Ovary (tissue), 9 donors: Measurements from ENCODE around the gene CACNG5. TPM values are rescaled to one million over a fixed set of nuclear protein-coding genes. Genes with fewer than 3 reads are reported as not detected.

Experiments used
- DNase-seq, 5 donors: peaks; one replicate each; pipeline ENCODE4 v3.0.0-alpha.2; 2019 to 2020
- H3K27ac ChIP-seq, 2 donors: fragments of 200-600 bp; one replicate each; pipeline versions ENCODE4 v1.5.1 to v1.8.0; 2019 to 2022
- H3K27me3 ChIP-seq: fragments of 200-600 bp; one replicate; pipeline ENCODE4 v1.8.0; 2022
- H3K36me3 ChIP-seq: fragments of 200-600 bp; sonication (generic); one replicate; pipeline ENCODE4 v1.5.1; 2019
- H3K4me1 ChIP-seq: one replicate; pipeline ENCODE4 v1.8.1; 2013; ENCODE audit warnings: mild to moderate bottlenecking, moderate library complexity; ENCODE audit not compliant: insufficient read depth
- H3K4me3 ChIP-seq: fragments of 200-600 bp; sonication (generic); one replicate; pipeline ENCODE4 v1.5.1; 2017
- H3K9me3 ChIP-seq, 2 donors: fragments of 200-600 bp in 1 of 2; sonication (generic) in 1 of 2; one replicate each; pipeline versions ENCODE4 v1.5.1 to v1.8.1; 2013 to 2019; ENCODE audit warnings: mild to moderate bottlenecking in 1 of 2, moderate library complexity in 1 of 2
- EP300 ChIP-seq: sonication (generic); formaldehyde crosslinking; IDR thresholded peaks from one replicate; pipeline ENCODE4 v1.6.1; 2017; ENCODE audit warnings: antibody characterized with exemption
- POLR2A ChIP-seq: fragments of 450-650 bp; IDR thresholded peaks from one replicate; pipeline ENCODE4 v1.6.1; 2017; ENCODE audit warnings: antibody characterized with exemption, mild to moderate bottlenecking, moderate library complexity
- WGBS, 3 donors: extraction: QIAGEN DNeasy Blood & Tissue Kit in 1 of 3; methylation state at CpG; one replicate each; pipeline versions ENCODE4 v1.1.5 to v1.1.7; 2013 to 2017; 5-methylcytosine and 5-hydroxymethylcytosine counted together
- intact Hi-C, 4 donors: fragments of 100-400 bp; cut with DNase I; formaldehyde crosslinking; loops; one replicate each; pipeline versions ENCODE4 v1.11.0 to v1.15.1; 2022 to 2023
- polyA plus RNA-seq, 2 donors: library from polyadenylated mRNA; stranded (reverse); fragments of 200-250 nt in 1 of 2; fragments of 350-450 nt in 1 of 2; fragmentation: Illumina TruSeq in 1 of 2; extraction: RNeasy Lipid Tissue Mini Kit (QIAGEN cat#74804) in 1 of 2; gene quantifications; one replicate each; pipeline ENCODE4 v1.2.3, GENCODE V29; 2013 to 2014
- total RNA-seq, 7 donors: library from RNA; depleted of rRNA in 2 of 7; stranded (reverse); fragments of >200 nt in 2 of 7; fragmentation: NEBNext Ultra II Directional in 3 of 7; extraction: Animal tissue kit (Norgen Biotek cat#: 25700) in 3 of 7; gene quantifications; one replicate each; pipeline versions ENCODE4 v1.1.0 to v1.2.4, GENCODE V29; 2016 to 2023
- TF ChIP-seq, protein P1 (sequence below), 3 donors: fragments of 450-650 bp in 2 of 3; fragments of 200-600 bp in 1 of 3; IDR thresholded peaks; one replicate each; pipeline versions ENCODE4 v1.5.1 to v1.8.0; 2016 to 2022; ENCODE audit warnings: antibody characterized with exemption in 3 of 3, mild to moderate bottlenecking in 1 of 3
- donor health status: DM: no; HTN: no; CAD: no; lungs with moderate emphysema.
- donor health status: DM: no; HTN: no; CAD: no.
- donor health status: Bipolar disorder and iron deficiency.
- donor health status: DM: yes; HTN: yes; CAD: no.
- donor health status: DM: no; HTN: no; CAD: no.
- donor health status: DM: yes; HTN: yes; CAD: no.

Gene CACNG5
- total and polyA plus RNA-seq, 9 donors = not detected

DNA sequence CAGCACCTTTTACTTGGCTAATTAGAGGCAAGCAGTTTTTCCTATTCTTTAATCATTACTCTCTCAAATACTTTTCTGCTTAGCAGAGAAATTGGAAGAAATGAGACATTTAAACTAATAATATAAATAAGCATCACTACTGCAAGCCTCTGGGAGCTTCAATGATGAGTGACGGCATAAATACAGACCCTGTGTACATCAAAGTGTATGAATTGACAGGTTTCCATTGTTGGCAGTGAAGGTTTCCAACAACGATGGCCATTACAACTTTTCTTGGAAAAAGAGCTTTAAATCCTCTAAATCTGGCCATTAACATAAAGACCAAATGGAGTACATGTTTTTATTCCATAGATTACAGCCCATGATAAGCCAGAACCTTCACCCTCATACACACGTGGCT lies 39.4 kb upstream of the CACNG5 start:
- intact Hi-C loops = no loop called here
- 89 to 90% (median 90%) methylated on average over 3 of the region's 3 CpGs for WGBS, 3 donors

GRCh38 chr17:66799849-66800537 lies 34.9 kb upstream of the CACNG5 start:
- H3K4me3 ChIP-seq = no peak overlapping the region
- no peaks in the 10 kb centered on the region for H3K4me1 ChIP-seq
- TF ChIP-seq EP300 = no peak
- TF ChIP-seq POLR2A = no peak
- TF ChIP-seq, protein P1, sequence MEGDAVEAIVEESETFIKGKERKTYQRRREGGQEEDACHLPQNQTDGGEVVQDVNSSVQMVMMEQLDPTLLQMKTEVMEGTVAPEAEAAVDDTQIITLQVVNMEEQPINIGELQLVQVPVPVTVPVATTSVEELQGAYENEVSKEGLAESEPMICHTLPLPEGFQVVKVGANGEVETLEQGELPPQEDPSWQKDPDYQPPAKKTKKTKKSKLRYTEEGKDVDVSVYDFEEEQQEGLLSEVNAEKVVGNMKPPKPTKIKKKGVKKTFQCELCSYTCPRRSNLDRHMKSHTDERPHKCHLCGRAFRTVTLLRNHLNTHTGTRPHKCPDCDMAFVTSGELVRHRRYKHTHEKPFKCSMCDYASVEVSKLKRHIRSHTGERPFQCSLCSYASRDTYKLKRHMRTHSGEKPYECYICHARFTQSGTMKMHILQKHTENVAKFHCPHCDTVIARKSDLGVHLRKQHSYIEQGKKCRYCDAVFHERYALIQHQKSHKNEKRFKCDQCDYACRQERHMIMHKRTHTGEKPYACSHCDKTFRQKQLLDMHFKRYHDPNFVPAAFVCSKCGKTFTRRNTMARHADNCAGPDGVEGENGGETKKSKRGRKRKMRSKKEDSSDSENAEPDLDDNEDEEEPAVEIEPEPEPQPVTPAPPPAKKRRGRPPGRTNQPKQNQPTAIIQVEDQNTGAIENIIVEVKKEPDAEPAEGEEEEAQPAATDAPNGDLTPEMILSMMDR (IDR thresholded peaks at IDR 0.05) = no peak
- intact Hi-C loops = no loop called here
- DNase-seq = no peak
- H3K27ac ChIP-seq = no peak overlapping the region
- H3K36me3 ChIP-seq = no peaks in the 10 kb centered on the region
- 75 to 86% (median 83%) methylated on average over 10 of the region's 10 CpGs for WGBS, 3 donors
- no peaks in the 10 kb centered on the region for H3K9me3 ChIP-seq
- H3K27me3 ChIP-seq = no peaks in the 10 kb centered on the region

More for the DNA sequence above, 39.4 kb upstream of the CACNG5 start:
- no peak overlapping the region for H3K27ac ChIP-seq
- DNase-seq = no peak
- H3K27me3 ChIP-seq = no peaks in the 10 kb centered on the region
- no peaks in the 10 kb centered on the region for H3K4me1 ChIP-seq
- TF ChIP-seq EP300 (no peak), POLR2A (no peak)
- TF ChIP-seq, protein P1 (IDR thresholded peaks at IDR 0.05) = no peak
- H3K9me3 ChIP-seq = no peaks in the 10 kb centered on the region
- no peak overlapping the region for H3K4me3 ChIP-seq
- no peaks in the 10 kb centered on the region for H3K36me3 ChIP-seq

GRCh38 chr17:66803474-66803951 lies 31.4 kb upstream of the CACNG5 start:
- Histone ChIP-seq H3K36me3 (no peaks in the 10 kb centered on the region), H3K4me3 (no peak overlapping the region), H3K9me3 (no peaks in the 10 kb centered on the region), H3K27ac (no peak overlapping the region), H3K4me1 (no peaks in the 10 kb centered on the region), H3K27me3 (no peaks in the 10 kb centered on the region)
- intact Hi-C loops = no loop called here
- DNase-seq = no peak
- 77 to 79% (median 78%) methylated on average over 14 to 19 of the region's 19 CpGs for WGBS, 3 donors
- TF ChIP-seq, protein P1 (IDR thresholded peaks at IDR 0.05) = no peak
- TF ChIP-seq POLR2A (no peak), EP300 (no peak)

- no peaks in the 10 kb centered on the region for H3K4me1 ChIP-seq
- no peak overlapping the region for H3K4me3 ChIP-seq
- H3K27me3 ChIP-seq = no peaks in the 10 kb centered on the region
- TF ChIP-seq, protein P1 (IDR thresholded peaks at IDR 0.05) = no peak
- no peak for TF ChIP-seq EP300
- no peak for TF ChIP-seq POLR2A
- H3K9me3 ChIP-seq = no peaks in the 10 kb centered on the region
- no peak overlapping the region for H3K27ac ChIP-seq
- 70 to 80% (median 75%) methylated on average over 10 of the region's 10 CpGs for WGBS, 3 donors
- intact Hi-C loops = no loop called here
- no peak for DNase-seq
- no peaks in the 10 kb centered on the region for H3K36me3 ChIP-seq
Observed at GRCh38 chr17:66805567-66805966, 29.4 kb upstream of the CACNG5 start.
